GM19463 (cell line): ENCODE data around the gene TAF5.
"Not testable (repeated sequence)": the region's sequence is repeated elsewhere in the genome, so short reads cannot be mapped to it uniquely, and the experiment has no call there.

Source experiments
- ATAC-seq: cut with Tn5 transposase; IDR thresholded peaks from one replicate; pipeline ENCODE4 v1.9.1; 2021; ENCODE audit warnings: mild to moderate bottlenecking, moderate library complexity; ENCODE audit not compliant: unreplicated experiment

Gene TAF5

GRCh38 chr10:103397191-103397825 is 29.5 kb downstream of the TAF5 start:
- ATAC-seq, result no peak

- ATAC-seq, result no peak
Measured at GRCh38 chr10:103413564-103413963, 45.8 kb downstream of the TAF5 start.

- ATAC-seq, result no peak
Measured at GRCh38 chr10:103415581-103415980, 47.8 kb downstream of the TAF5 start.

- no peak for ATAC-seq
Measured at GRCh38 chr10:103416436-103417147, 48.8 kb downstream of the TAF5 start.

- not testable (repeated sequence) for ATAC-seq
Measured at GRCh38 chr10:103417148-103417469, 49.3 kb downstream of the TAF5 start.

- no peak for ATAC-seq
Measured at GRCh38 chr10:103417601-103418000, 49.8 kb downstream of the TAF5 start.

- no peak for ATAC-seq
Measured at GRCh38 chr10:103419101-103419500, 51.3 kb downstream of the TAF5 start.

- no peak for ATAC-seq
Measured at GRCh38 chr10:103423748-103424147, 56.0 kb downstream of the TAF5 start.

- ATAC-seq, result no peak
Measured at GRCh38 chr10:103427866-103428265, 60.1 kb downstream of the TAF5 start.

GRCh38 chr10:103428989-103429643 is 61.3 kb downstream of the TAF5 start:
- no peak for ATAC-seq

- ATAC-seq, result no peak
Measured at GRCh38 chr10:103429647-103430046, 61.9 kb downstream of the TAF5 start.

GRCh38 chr10:103431902-103432301 is 64.1 kb downstream of the TAF5 start:
- ATAC-seq, result no peak

GRCh38 chr10:103433858-103434257 is 66.1 kb downstream of the TAF5 start:
- ATAC-seq, result no peak
